SK-N-SH treated with all-trans-retinoic acid at 6 μM for 48 hours (cell line): ENCODE measurements around the gene ATP4B.

Source experiments
- BACH2 ChIP-seq: fragments of 250-450 bp; sonication (Bioruptor Pico); IDR thresholded peaks from 2 replicates; pipeline ENCODE4 v1.9.0; 2021; ENCODE audit warnings: mild to moderate bottlenecking, borderline replicate concordance
- ISL1 ChIP-seq: fragments of 250-450 bp; sonication (Bioruptor Pico); IDR thresholded peaks from 2 replicates; pipeline ENCODE4 v2.1.2; 2022; ENCODE audit warnings: mild to moderate bottlenecking, moderate library complexity
- OSR1 ChIP-seq: fragments of 250-450 bp; sonication (Bioruptor Pico); IDR thresholded peaks from 2 replicates; pipeline ENCODE4 v1.8.0; 2022; ENCODE audit warnings: moderate library complexity, mild to moderate bottlenecking, inconsistent platforms
- PATZ1 ChIP-seq: fragments of 250-450 bp; sonication (Bioruptor Pico); IDR thresholded peaks from 2 replicates; pipeline ENCODE4 v1.8.0; 2020; ENCODE audit warnings: mild to moderate bottlenecking, moderate library complexity, borderline replicate concordance
- POU6F1 ChIP-seq: fragments of 250-450 bp; sonication (Bioruptor Pico); IDR thresholded peaks from 2 replicates; pipeline ENCODE4 v1.8.0; 2021; ENCODE audit warnings: low read depth, mild to moderate bottlenecking, moderate library complexity, borderline replicate concordance
- TOX ChIP-seq: fragments of 250-450 bp; sonication (Bioruptor Pico); IDR thresholded peaks from 2 replicates; pipeline ENCODE4 v1.8.0; 2021; ENCODE audit warnings: mild to moderate bottlenecking, moderate library complexity, borderline replicate concordance
- TSHZ2 ChIP-seq: fragments of 250-450 bp; sonication (Bioruptor Pico); IDR thresholded peaks from 2 replicates; pipeline ENCODE4 v1.5.0; 2020; ENCODE audit warnings: mild to moderate bottlenecking, moderate library complexity
- ZC3H10 ChIP-seq: fragments of 250-450 bp; sonication (Bioruptor Pico); IDR thresholded peaks from 2 replicates; pipeline ENCODE4 v1.5.1; 2021; ENCODE audit warnings: mild to moderate bottlenecking, moderate library complexity
- ZFP3 ChIP-seq: fragments of 250-450 bp; sonication (Bioruptor Pico); IDR thresholded peaks from 2 replicates; pipeline ENCODE4 v1.5.0; 2020; ENCODE audit warnings: mild to moderate bottlenecking, moderate library complexity
- ZFP30 ChIP-seq: fragments of 450-650 bp; formaldehyde crosslinking; IDR thresholded peaks from 2 replicates; pipeline ENCODE4 v1.5.0; 2022; ENCODE audit warnings: mild to moderate bottlenecking, moderate library complexity

- TF ChIP-seq TOX (CRISPR knock-in tag), result no peak
- TF ChIP-seq ZC3H10 (CRISPR knock-in tag), result no peak
- TF ChIP-seq ZFP30, result no peak
- TF ChIP-seq ZFP3 (CRISPR knock-in tag), result no peak
- no peak for TF ChIP-seq OSR1
- TF ChIP-seq POU6F1 (CRISPR knock-in tag), result no peak
- no peak for TF ChIP-seq ISL1
- TF ChIP-seq TSHZ2 (CRISPR knock-in tag), result no peak
- no peak for TF ChIP-seq PATZ1 (CRISPR knock-in tag)
- no peak for TF ChIP-seq BACH2
Observed at GRCh38 chr13:113607056-113607888, 50.7 kb downstream of the ATP4B start.
